Spleen (tissue), 3 donors: ENCODE results near the gene SEC14L2.

Experiments used
- POLR2A ChIP-seq, 3 donors: fragments of 450-650 bp; IDR thresholded peaks; one replicate each; pipeline ENCODE4 v1.5.1; 2017; ENCODE audit warnings: antibody characterized with exemption in 3 of 3, mild to moderate bottlenecking in 1 of 3
- POLR2AphosphoS5 ChIP-seq, 3 donors: sonication (generic); formaldehyde crosslinking; IDR thresholded peaks; one replicate each; pipeline ENCODE4 v1.5.1; 2017; ENCODE audit warnings: antibody characterized with exemption in 3 of 3

DNA sequence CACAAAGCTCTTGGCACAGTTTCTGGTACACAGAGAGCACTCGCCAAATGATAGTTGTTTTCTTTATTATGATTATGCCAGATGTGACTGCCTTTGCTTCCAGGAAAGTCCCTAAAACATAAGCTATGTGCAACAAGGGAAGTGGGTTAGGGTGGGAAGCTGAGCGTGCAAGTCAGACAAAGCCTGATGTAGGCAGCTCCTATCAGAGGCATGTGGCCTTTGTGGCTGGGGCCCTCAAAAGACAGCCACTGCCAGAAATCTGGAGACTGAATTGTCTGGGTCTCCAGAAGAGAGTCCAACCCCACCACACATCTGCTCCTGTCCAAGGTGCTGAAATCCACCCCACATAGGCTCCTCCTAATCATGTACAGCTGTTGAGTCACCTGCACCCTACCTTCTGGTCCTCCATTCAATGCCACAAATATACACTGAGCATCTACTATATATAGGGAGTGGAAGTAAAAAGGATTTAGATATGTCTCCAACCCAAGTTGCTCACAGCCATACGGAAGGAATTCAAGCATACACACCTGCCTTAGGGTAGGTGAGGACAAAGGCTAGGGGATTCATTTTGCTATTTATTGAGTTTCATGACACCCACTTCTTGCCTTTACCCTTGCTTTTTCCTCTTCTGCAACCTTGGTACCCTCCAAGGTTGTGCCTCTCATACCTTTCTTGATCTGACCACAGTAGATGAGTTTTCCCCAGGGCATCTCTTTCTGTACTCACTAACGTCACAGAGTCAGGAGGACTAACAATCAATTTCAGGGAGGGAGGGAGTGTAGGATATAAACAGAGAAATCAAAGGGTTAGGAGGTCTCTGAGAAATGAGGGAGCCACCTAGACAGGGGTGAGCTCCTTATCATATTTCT is 62.6 kb downstream of the SEC14L2 start:
- TF ChIP-seq POLR2AphosphoS5 (IDR thresholded peaks at IDR 0.05), result no peak
- TF ChIP-seq POLR2A (IDR thresholded peaks at IDR 0.05), result no peak
